Upper lobe of left lung (tissue), 6 donors: ENCODE results near the gene SPTLC2. TPM values are rescaled to one million over a fixed set of nuclear protein-coding genes. Genes with fewer than 3 reads are reported as not detected.

ENCODE experiments used
- ATAC-seq, 2 donors: fragments of 200-7000 bp; cut with Tn5 transposase; one replicate each; pipeline ENCODE4 v1.9.1; 2022; ENCODE audit warnings: mild to moderate bottlenecking in 2 of 2, moderate library complexity in 2 of 2; ENCODE audit not compliant: low FRiP score in 2 of 2
- DNase-seq, 2 donors: peaks; one replicate each; pipeline ENCODE4 v3.0.0-alpha.2; 2019 to 2020
- H3K27ac ChIP-seq, 4 donors: fragments of 200-600 bp; sonication (generic); one replicate each; pipeline ENCODE4 v1.5.1; 2016 to 2019
- H3K27me3 ChIP-seq, 4 donors: fragments of 200-600 bp; sonication (generic); one replicate each; pipeline ENCODE4 v1.5.1; 2017 to 2019
- H3K36me3 ChIP-seq, 4 donors: fragments of 200-600 bp; sonication (generic); one replicate each; pipeline ENCODE4 v1.5.1; 2016 to 2019
- H3K4me1 ChIP-seq, 4 donors: fragments of 200-600 bp; sonication (generic); one replicate each; pipeline ENCODE4 v1.5.1; 2018 to 2019
- H3K4me3 ChIP-seq, 4 donors: fragments of 200-600 bp; sonication (generic); one replicate each; pipeline ENCODE4 v1.5.1; 2017 to 2019; ENCODE audit warnings: mild to moderate bottlenecking in 2 of 4, moderate library complexity in 1 of 4
- H3K9me3 ChIP-seq, 4 donors: fragments of 200-600 bp; sonication (generic); one replicate each; pipeline ENCODE4 v1.5.1; 2018 to 2019
- EP300 ChIP-seq, 4 donors: sonication (generic); formaldehyde crosslinking; IDR thresholded peaks; one replicate each; pipeline ENCODE4 v1.5.1; 2017; ENCODE audit warnings: antibody characterized with exemption in 4 of 4, control low read depth in 2 of 4
- POLR2A ChIP-seq, 4 donors: fragments of 450-650 bp; IDR thresholded peaks; one replicate each; pipeline ENCODE4 v1.5.1; 2016 to 2017; ENCODE audit warnings: antibody characterized with exemption in 4 of 4, mild to moderate bottlenecking in 2 of 4
- POLR2AphosphoS5 ChIP-seq, 2 donors: sonication (generic); formaldehyde crosslinking; IDR thresholded peaks; one replicate each; pipeline ENCODE4 v1.5.1; 2017; ENCODE audit warnings: antibody characterized with exemption in 2 of 2
- WGBS, 2 donors: methylation state at CpG; one replicate each; pipeline ENCODE4 v1.1.5; 2017 to 2018; 5-methylcytosine and 5-hydroxymethylcytosine counted together
- total RNA-seq, 6 donors: library from RNA; depleted of rRNA in 4 of 6; stranded (reverse); fragments of >200 nt in 4 of 6; gene quantifications; one replicate each; pipeline versions ENCODE4 v1.1.0 to v1.2.1, GENCODE V29; 2016 to 2021
- TF ChIP-seq, protein P1 (sequence below), 6 experiments: fragments of 450-650 bp in 4 of 6; fragments of 200-600 bp in 2 of 6; sonication (generic) in 2 of 6; IDR thresholded peaks; one replicate each; pipeline ENCODE4 v1.5.1; 2016 to 2019; ENCODE audit warnings: antibody characterized with exemption in 6 of 6
- donor health status: DM: no; HTN: no; CAD: no; lungs with moderate emphysema.
- donor health status: DM: no; HTN: yes; CAD: no; lungs with severe emphysema.

The SPTLC2 gene
- total RNA-seq, 6 donors from 2014 or later, result 28.0 to 72.3 (median 37.7) TPM

DNA sequence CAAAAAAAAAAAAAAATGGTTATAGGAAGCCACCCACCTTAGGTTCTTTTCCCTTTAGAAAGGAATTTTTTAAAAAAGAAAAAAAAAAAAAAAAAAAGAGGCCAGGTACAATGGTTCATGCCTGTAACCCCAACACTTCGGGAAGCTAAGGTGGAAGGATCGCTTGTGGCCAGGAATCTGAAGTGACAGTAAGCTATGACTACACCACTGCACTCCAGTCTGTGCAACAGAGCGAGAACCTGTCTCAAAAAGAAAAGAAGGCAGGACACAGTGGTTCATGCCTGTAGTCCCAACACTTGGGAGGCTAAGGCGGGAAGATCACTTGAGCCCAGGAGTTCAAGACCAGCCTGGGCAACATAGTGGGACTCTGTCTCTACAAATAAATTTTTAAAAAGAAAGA, 36.0 kb downstream of the SPTLC2 start:
- H3K9me3 ChIP-seq, result no peaks in the 10 kb centered on the region
- H3K4me3 ChIP-seq, result peak overlapping the region in 1 of 4 donors; percentile 18
- no peak for ATAC-seq
- H3K36me3 ChIP-seq, result peaks cover 0 to 29% (median 6%) of the 10 kb centered on the region in 4 donors
- 80 to 87% methylated on average over 4 of the region's 4 CpGs for WGBS, 2 donors
- no peaks in the 10 kb centered on the region for H3K27me3 ChIP-seq
- H3K4me1 ChIP-seq, result peaks cover 15 to 24% (median 23%) of the 10 kb centered on the region in 4 donors
- DNase-seq, result no peak
- TF ChIP-seq EP300 (IDR thresholded peaks at IDR 0.05) (no peak), POLR2A (IDR thresholded peaks at IDR 0.05) (no peak), POLR2AphosphoS5 (IDR thresholded peaks at IDR 0.05) (no peak)
- TF ChIP-seq, protein P1, sequence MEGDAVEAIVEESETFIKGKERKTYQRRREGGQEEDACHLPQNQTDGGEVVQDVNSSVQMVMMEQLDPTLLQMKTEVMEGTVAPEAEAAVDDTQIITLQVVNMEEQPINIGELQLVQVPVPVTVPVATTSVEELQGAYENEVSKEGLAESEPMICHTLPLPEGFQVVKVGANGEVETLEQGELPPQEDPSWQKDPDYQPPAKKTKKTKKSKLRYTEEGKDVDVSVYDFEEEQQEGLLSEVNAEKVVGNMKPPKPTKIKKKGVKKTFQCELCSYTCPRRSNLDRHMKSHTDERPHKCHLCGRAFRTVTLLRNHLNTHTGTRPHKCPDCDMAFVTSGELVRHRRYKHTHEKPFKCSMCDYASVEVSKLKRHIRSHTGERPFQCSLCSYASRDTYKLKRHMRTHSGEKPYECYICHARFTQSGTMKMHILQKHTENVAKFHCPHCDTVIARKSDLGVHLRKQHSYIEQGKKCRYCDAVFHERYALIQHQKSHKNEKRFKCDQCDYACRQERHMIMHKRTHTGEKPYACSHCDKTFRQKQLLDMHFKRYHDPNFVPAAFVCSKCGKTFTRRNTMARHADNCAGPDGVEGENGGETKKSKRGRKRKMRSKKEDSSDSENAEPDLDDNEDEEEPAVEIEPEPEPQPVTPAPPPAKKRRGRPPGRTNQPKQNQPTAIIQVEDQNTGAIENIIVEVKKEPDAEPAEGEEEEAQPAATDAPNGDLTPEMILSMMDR (IDR thresholded peaks at IDR 0.05), result no peak
- H3K27ac ChIP-seq, result peak overlapping the region in 1 of 4 donors; percentile 63

DNA sequence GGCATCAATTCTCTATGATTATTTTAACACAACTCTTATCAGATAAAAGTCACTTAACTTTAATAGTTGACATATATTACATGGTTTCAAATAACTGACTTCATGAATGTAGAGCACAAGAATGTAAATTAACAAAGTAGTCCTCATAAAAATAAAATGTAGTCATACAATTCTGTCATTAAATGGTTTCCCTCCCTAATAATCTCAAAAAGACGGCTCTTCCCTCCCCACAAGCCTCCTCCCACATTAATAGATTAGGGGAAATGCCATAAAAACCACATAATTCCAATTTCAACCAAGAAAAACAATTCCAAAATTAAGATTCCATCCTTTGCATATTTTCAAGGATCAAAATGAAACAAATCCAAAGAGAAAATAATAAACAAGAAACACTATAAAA, 36.7 kb downstream of the SPTLC2 start:
- Histone ChIP-seq H3K4me3 (no peak overlapping the region), H3K27ac (no peak overlapping the region), H3K27me3 (no peaks in the 10 kb centered on the region), H3K4me1 (peaks cover 14 to 24% (median 22%) of the 10 kb centered on the region in 4 donors), H3K9me3 (no peaks in the 10 kb centered on the region), H3K36me3 (peaks cover 0 to 36% (median 6%) of the 10 kb centered on the region in 4 donors)
- TF ChIP-seq, protein P1 (IDR thresholded peaks at IDR 0.05), result no peak
- TF ChIP-seq EP300 (IDR thresholded peaks at IDR 0.05) (no peak), POLR2A (IDR thresholded peaks at IDR 0.05) (no peak), POLR2AphosphoS5 (IDR thresholded peaks at IDR 0.05) (no peak)
- ATAC-seq, result no peak
- WGBS, 2 donors, result 76 to 95% methylated on average over 1 of the region's 1 CpG
- no peak for DNase-seq

DNA sequence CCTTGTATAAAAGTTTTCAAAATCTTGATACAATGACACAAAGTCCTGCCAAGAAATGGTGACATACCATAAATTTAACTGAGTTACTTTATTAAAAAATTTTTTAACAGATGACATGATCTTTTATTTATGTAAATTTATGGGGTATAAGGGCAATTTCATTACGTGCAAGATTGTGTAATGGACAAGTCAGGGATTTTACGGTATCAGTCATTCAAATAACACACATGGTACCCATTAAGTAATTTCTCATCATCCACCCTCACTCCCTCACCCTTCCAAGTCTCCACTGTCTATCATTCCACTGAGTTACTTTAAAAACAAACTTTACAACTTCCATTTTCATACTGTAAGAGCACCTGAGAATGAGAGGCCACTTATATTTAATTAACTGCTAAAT, 37.4 kb downstream of the SPTLC2 start:
- no peak for TF ChIP-seq POLR2AphosphoS5 (IDR thresholded peaks at IDR 0.05)
- TF ChIP-seq, protein P1 (IDR thresholded peaks at IDR 0.05), result no peak
- TF ChIP-seq EP300 (IDR thresholded peaks at IDR 0.05), result no peak
- TF ChIP-seq POLR2A (IDR thresholded peaks at IDR 0.05), result no peak
- no peaks in the 10 kb centered on the region for H3K27me3 ChIP-seq
- no peak for DNase-seq
- H3K4me1 ChIP-seq, result peaks cover 9 to 24% (median 18%) of the 10 kb centered on the region in 4 donors
- no peaks in the 10 kb centered on the region for H3K9me3 ChIP-seq
- H3K4me3 ChIP-seq, result no peak overlapping the region
- ATAC-seq, result no peak
- no peak overlapping the region for H3K27ac ChIP-seq
- H3K36me3 ChIP-seq, result peaks cover 0 to 40% (median 6%) of the 10 kb centered on the region in 4 donors
- 70 to 75% methylated on average over 2 of the region's 2 CpGs for WGBS, 2 donors

DNA sequence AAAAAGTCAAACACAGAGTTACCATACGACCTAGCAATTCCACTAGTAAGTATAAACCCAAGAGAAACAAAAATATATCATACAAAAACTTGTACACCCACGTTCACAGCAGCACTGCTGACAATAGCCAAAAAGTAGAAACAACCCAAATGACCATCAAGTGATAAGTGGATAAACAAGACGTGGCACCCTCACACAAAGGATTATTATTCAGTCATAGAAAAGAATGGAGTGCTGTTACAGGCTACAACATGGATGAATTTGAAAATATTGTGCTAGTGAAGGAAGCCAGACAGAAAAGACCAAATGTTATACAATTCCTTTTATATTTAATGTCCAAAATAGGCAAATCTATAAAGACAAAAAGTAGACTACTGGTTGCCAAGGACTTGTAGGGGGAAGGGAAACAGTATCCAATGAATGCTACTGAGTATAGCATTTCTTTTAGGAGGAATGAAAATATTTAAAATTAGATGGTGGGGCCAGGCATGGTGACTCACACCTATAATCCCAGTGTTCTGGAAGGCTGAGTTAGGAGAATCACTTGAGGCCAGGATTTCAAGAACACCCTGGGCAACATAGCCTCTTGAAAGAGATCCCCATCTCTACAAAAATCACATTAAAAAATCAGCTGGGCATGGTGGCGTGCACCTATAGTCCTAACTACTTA, 41.9 kb downstream of the SPTLC2 start:
- peaks cover 0 to 7% (median 0%) of the 10 kb centered on the region in 4 donors for H3K4me1 ChIP-seq
- TF ChIP-seq EP300 (IDR thresholded peaks at IDR 0.05), result no peak
- TF ChIP-seq, protein P1 (IDR thresholded peaks at IDR 0.05), result no peak
- TF ChIP-seq POLR2AphosphoS5 (IDR thresholded peaks at IDR 0.05), result no peak
- no peak for TF ChIP-seq POLR2A (IDR thresholded peaks at IDR 0.05)
- H3K27ac ChIP-seq, result no peak overlapping the region
- 63 to 65% methylated on average over 4 of the region's 4 CpGs for WGBS, 2 donors
- DNase-seq, result no peak
- no peaks in the 10 kb centered on the region for H3K27me3 ChIP-seq
- no peak for ATAC-seq
- H3K4me3 ChIP-seq, result no peak overlapping the region
- H3K36me3 ChIP-seq, result peaks cover 0 to 73% (median 6%) of the 10 kb centered on the region in 4 donors
- H3K9me3 ChIP-seq, result no peaks in the 10 kb centered on the region

DNA sequence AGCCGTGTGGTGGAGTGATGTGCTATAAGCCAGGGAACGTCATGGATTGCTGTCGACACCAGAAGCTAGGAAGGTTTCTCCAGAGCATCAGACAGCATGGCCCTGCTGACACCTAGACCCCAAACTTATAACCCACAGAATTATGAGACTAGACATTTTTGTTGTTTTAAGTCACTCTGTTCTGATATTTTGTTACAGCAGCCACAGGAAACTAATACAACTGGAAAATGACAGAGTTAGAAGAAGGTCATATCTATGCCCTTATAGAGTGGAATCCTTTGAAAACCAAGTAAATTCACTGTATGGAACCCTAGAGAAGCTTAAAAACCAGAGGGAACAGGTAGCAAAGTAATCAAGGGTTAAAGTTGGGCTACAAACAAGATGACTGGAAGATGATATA, 42.5 kb downstream of the SPTLC2 start:
- Histone ChIP-seq H3K4me1 (peaks cover 0 to under 1% (median 0%) of the 10 kb centered on the region in 4 donors), H3K27me3 (no peaks in the 10 kb centered on the region), H3K4me3 (no peak overlapping the region), H3K36me3 (peaks cover 0 to 79% (median 6%) of the 10 kb centered on the region in 4 donors), H3K27ac (no peak overlapping the region), H3K9me3 (no peaks in the 10 kb centered on the region)
- TF ChIP-seq POLR2AphosphoS5 (IDR thresholded peaks at IDR 0.05), result no peak
- TF ChIP-seq POLR2A (IDR thresholded peaks at IDR 0.05), result no peak
- no peak for TF ChIP-seq EP300 (IDR thresholded peaks at IDR 0.05)
- TF ChIP-seq, protein P1 (IDR thresholded peaks at IDR 0.05), result no peak
- DNase-seq, result no peak
- no peak for ATAC-seq
- 92 to 98% methylated on average over 3 of the region's 3 CpGs for WGBS, 2 donors
